ENCODE measurements around the gene DENND2D.

DNA sequence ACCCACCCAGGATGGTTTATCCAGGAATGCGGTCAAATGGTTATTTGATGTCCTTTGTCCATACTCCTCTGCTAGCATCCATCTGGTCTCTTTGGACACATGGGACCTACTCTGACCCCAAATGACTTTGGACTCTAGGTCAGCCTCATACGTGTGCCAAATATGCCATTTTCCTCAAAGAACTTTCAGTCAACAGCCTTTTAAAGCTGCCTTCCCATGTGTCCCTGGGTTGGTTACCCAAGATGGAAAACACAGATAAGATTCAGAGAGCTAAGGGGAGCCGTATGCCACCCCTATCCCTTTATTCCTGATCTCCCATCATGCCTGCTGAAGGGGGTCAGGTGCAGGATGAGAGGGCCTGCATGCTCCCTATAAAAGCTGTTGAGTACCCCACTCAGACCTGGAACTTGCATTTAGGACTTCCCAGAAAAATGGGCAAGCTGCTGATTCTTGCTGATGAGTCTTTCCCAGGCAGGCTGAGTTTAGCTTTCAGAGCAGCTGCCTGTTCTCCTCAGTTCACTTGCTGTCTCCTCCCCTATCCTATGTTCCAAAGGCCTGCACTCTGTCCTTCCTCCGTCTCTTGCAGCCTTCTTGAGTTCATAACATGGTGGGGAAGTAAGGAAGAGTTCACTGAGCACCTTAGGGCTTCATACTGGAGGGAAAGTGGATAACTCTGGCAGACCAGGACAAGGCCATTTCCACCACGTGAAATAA lies 46.8 kb upstream of the DENND2D start:
- TF ChIP-seq, protein P1, sequence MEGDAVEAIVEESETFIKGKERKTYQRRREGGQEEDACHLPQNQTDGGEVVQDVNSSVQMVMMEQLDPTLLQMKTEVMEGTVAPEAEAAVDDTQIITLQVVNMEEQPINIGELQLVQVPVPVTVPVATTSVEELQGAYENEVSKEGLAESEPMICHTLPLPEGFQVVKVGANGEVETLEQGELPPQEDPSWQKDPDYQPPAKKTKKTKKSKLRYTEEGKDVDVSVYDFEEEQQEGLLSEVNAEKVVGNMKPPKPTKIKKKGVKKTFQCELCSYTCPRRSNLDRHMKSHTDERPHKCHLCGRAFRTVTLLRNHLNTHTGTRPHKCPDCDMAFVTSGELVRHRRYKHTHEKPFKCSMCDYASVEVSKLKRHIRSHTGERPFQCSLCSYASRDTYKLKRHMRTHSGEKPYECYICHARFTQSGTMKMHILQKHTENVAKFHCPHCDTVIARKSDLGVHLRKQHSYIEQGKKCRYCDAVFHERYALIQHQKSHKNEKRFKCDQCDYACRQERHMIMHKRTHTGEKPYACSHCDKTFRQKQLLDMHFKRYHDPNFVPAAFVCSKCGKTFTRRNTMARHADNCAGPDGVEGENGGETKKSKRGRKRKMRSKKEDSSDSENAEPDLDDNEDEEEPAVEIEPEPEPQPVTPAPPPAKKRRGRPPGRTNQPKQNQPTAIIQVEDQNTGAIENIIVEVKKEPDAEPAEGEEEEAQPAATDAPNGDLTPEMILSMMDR (IDR thresholded peaks at IDR 0.05) = no peak
- TF ChIP-seq POLR2A (IDR thresholded peaks at IDR 0.05) = no peak
